ENCODE measurements around the gene DDI1. TPM values are rescaled to one million over a fixed set of nuclear protein-coding genes. Genes with fewer than 3 reads are reported as not detected.

The DDI1 gene
- total RNA-seq, 4 donors from 2014 or later, result 0.33 TPM; not detected in 3

- TF ChIP-seq CTCF (IDR thresholded peaks at IDR 0.05; ENCODE audit: low read depth), result no peak
These were observed 5.4 kb downstream of the DDI1 start for GRCh38 chr11:104041792-104042191.

- no peak for TF ChIP-seq CTCF (IDR thresholded peaks at IDR 0.05; ENCODE audit: low read depth)
These were observed 6.7 kb downstream of the DDI1 start for GRCh38 chr11:104043142-104043541.

GRCh38 chr11:104043678-104044239, 7.3 kb downstream of the DDI1 start:
- TF ChIP-seq CTCF (IDR thresholded peaks at IDR 0.05; ENCODE audit: low read depth), result no peak

GRCh38 chr11:104046331-104046730, 9.9 kb downstream of the DDI1 start:
- no peak for TF ChIP-seq CTCF (IDR thresholded peaks at IDR 0.05; ENCODE audit: low read depth)

- no peak for TF ChIP-seq CTCF (IDR thresholded peaks at IDR 0.05; ENCODE audit: low read depth)
These were observed 12.7 kb downstream of the DDI1 start for GRCh38 chr11:104049116-104049515.

GRCh38 chr11:104051778-104052177, 15.3 kb downstream of the DDI1 start:
- no peak for TF ChIP-seq CTCF (IDR thresholded peaks at IDR 0.05; ENCODE audit: low read depth)

- TF ChIP-seq CTCF (IDR thresholded peaks at IDR 0.05; ENCODE audit: low read depth), result no peak
These were observed 17.5 kb downstream of the DDI1 start for GRCh38 chr11:104053743-104054478.

Data from subcutaneous adipose tissue (tissue), 4 donors.